Suprapubic skin (tissue), 4 donors: ENCODE data around the gene TCP11L2. TPM values are rescaled to one million over a fixed set of nuclear protein-coding genes. Genes with fewer than 3 reads are reported as not detected.

Source experiments
- DNase-seq, 2 donors: peaks; one replicate each; pipeline ENCODE4 v3.0.0-alpha.2; 2019; ENCODE audit warnings: low spot score in 2 of 2
- H3K27ac ChIP-seq: fragments of 200-600 bp; sonication (generic); one replicate; pipeline ENCODE4 v1.5.1; 2019
- H3K27me3 ChIP-seq: fragments of 200-600 bp; sonication (generic); one replicate; pipeline ENCODE4 v1.5.1; 2019
- H3K36me3 ChIP-seq: fragments of 200-600 bp; sonication (generic); one replicate; pipeline ENCODE4 v1.5.1; 2019
- H3K4me1 ChIP-seq: fragments of 200-600 bp; sonication (generic); one replicate; pipeline ENCODE4 v1.5.1; 2019
- H3K4me3 ChIP-seq: fragments of 200-600 bp; sonication (generic); one replicate; pipeline ENCODE4 v1.5.1; 2019; ENCODE audit warnings: mild to moderate bottlenecking
- H3K9me3 ChIP-seq: fragments of 200-600 bp; sonication (generic); one replicate; pipeline ENCODE4 v1.5.1; 2019
- CTCF ChIP-seq, 2 donors: fragments of 200-600 bp in 1 of 2; fragments of 450-650 bp in 1 of 2; sonication (generic) in 1 of 2; IDR thresholded peaks; one replicate each; pipeline ENCODE4 v1.5.1; 2016 to 2019; ENCODE audit warnings: antibody characterized with exemption in 2 of 2, mild to moderate bottlenecking in 1 of 2, moderate library complexity in 1 of 2
- EP300 ChIP-seq: sonication (generic); formaldehyde crosslinking; IDR thresholded peaks from one replicate; pipeline ENCODE4 v1.6.1; 2017; ENCODE audit warnings: antibody characterized with exemption
- POLR2A ChIP-seq, 2 donors: fragments of 450-650 bp; IDR thresholded peaks; one replicate each; pipeline ENCODE4 v1.6.1; 2017; ENCODE audit warnings: antibody characterized with exemption in 2 of 2, mild to moderate bottlenecking in 2 of 2, moderate library complexity in 2 of 2
- POLR2AphosphoS5 ChIP-seq, 3 donors: sonication (generic); formaldehyde crosslinking; IDR thresholded peaks; one replicate each; pipeline ENCODE4 v1.6.1; 2017; ENCODE audit warnings: antibody characterized with exemption in 3 of 3
- WGBS: methylation state at CpG from one replicate; pipeline ENCODE4 v1.1.5; 2018; 5-methylcytosine and 5-hydroxymethylcytosine counted together
- total RNA-seq, 4 donors: library from RNA; depleted of rRNA; stranded (reverse); fragments of >200 nt; gene quantifications; one replicate each; pipeline ENCODE4 v1.1.0, GENCODE V29; 2016

The TCP11L2 gene
- total RNA-seq, 4 donors from 2014 or later = 38.1 to 70.6 (median 61.2) TPM

GRCh38 chr12:106258226-106258625, 44.3 kb upstream of the TCP11L2 start:
- Histone ChIP-seq H3K27me3 (no peaks in the 10 kb centered on the region), H3K27ac (no peak overlapping the region), H3K4me3 (no peak overlapping the region), H3K4me1 (no peaks in the 10 kb centered on the region), H3K9me3 (no peaks in the 10 kb centered on the region), H3K36me3 (no peaks in the 10 kb centered on the region)
- 91% methylated on average over 4 of the region's 4 CpGs for WGBS
- no peak for DNase-seq
- TF ChIP-seq CTCF (IDR thresholded peaks at IDR 0.05) = no peak
- TF ChIP-seq EP300 = no peak
- TF ChIP-seq POLR2AphosphoS5 (IDR thresholded peaks at IDR 0.05) = no peak
- TF ChIP-seq POLR2A (IDR thresholded peaks at IDR 0.05) = no peak

GRCh38 chr12:106258935-106259334, 43.6 kb upstream of the TCP11L2 start:
- WGBS = 88% methylated on average over 1 of the region's 1 CpG
- TF ChIP-seq CTCF (IDR thresholded peaks at IDR 0.05) = no peak
- no peak for TF ChIP-seq POLR2A (IDR thresholded peaks at IDR 0.05)
- no peak for TF ChIP-seq EP300
- no peak for TF ChIP-seq POLR2AphosphoS5 (IDR thresholded peaks at IDR 0.05)
- H3K4me1 ChIP-seq = no peaks in the 10 kb centered on the region

GRCh38 chr12:106265116-106265515, 37.4 kb upstream of the TCP11L2 start:
- Histone ChIP-seq H3K36me3 (no peaks in the 10 kb centered on the region), H3K4me3 (no peak overlapping the region), H3K4me1 (no peaks in the 10 kb centered on the region), H3K27me3 (no peaks in the 10 kb centered on the region), H3K27ac (no peak overlapping the region), H3K9me3 (no peaks in the 10 kb centered on the region)
- WGBS = 88% methylated on average over 1 of the region's 1 CpG
- TF ChIP-seq POLR2AphosphoS5 (IDR thresholded peaks at IDR 0.05) (no peak), POLR2A (IDR thresholded peaks at IDR 0.05) (no peak), CTCF (IDR thresholded peaks at IDR 0.05) (no peak), EP300 (no peak)
- DNase-seq = no peak

More at GRCh38 chr12:106258935-106259334, 43.6 kb upstream of the TCP11L2 start:
- H3K27ac ChIP-seq = no peak overlapping the region
- no peaks in the 10 kb centered on the region for H3K27me3 ChIP-seq
- H3K36me3 ChIP-seq = no peaks in the 10 kb centered on the region
- H3K4me3 ChIP-seq = no peak overlapping the region
- DNase-seq = no peak
- H3K9me3 ChIP-seq = no peaks in the 10 kb centered on the region

GRCh38 chr12:106267535-106267934, 35.0 kb upstream of the TCP11L2 start:
- H3K4me3 ChIP-seq = no peak overlapping the region
- TF ChIP-seq POLR2AphosphoS5 (IDR thresholded peaks at IDR 0.05) (no peak), POLR2A (IDR thresholded peaks at IDR 0.05) (no peak), CTCF (IDR thresholded peaks at IDR 0.05) (no peak)
- peaks cover 13% of the 10 kb centered on the region for H3K4me1 ChIP-seq
- H3K9me3 ChIP-seq = no peaks in the 10 kb centered on the region
- no peak overlapping the region for H3K27ac ChIP-seq
- H3K27me3 ChIP-seq = no peaks in the 10 kb centered on the region
- no peaks in the 10 kb centered on the region for H3K36me3 ChIP-seq
- WGBS = 62% methylated on average over 2 of the region's 2 CpGs
- no peak for DNase-seq

GRCh38 chr12:106269150-106269771, 33.3 kb upstream of the TCP11L2 start:
- TF ChIP-seq POLR2AphosphoS5 (IDR thresholded peaks at IDR 0.05) (no peak), POLR2A (IDR thresholded peaks at IDR 0.05) (no peak), CTCF (IDR thresholded peaks at IDR 0.05) (no peak), EP300 (no peak)
- Histone ChIP-seq H3K36me3 (no peaks in the 10 kb centered on the region), H3K4me3 (no peak overlapping the region), H3K27ac (no peak overlapping the region), H3K4me1 (peaks cover 13% of the 10 kb centered on the region), H3K27me3 (no peaks in the 10 kb centered on the region), H3K9me3 (no peaks in the 10 kb centered on the region)
- no peak for DNase-seq
- WGBS = 90% methylated on average over 7 of the region's 7 CpGs
